ENCODE results near the gene KIF6.
"Not testable (repeated sequence)": the region's sequence is repeated elsewhere in the genome, so short reads cannot be mapped to it uniquely, and the experiment has no call there.

KIF6 gene

GRCh38 chr6:39296745-39297640, 428.2 kb downstream of the KIF6 start:
- DNase-seq, result no peak
- H3K9me3 ChIP-seq (ENCODE audit: control insufficient read depth, low read length), result no peaks in the 10 kb centered on the region

GRCh38 chr6:39295611-39296011, 429.6 kb downstream of the KIF6 start:
- Histone ChIP-seq H3K36me3 (ENCODE audit: control insufficient read depth, insufficient read depth, low read length) (no peaks in the 10 kb centered on the region), H3K9me3 (ENCODE audit: control insufficient read depth, low read length) (no peaks in the 10 kb centered on the region), H3K4me1 (ENCODE audit: control insufficient read depth, insufficient read depth, low read length, poor library complexity, severe bottlenecking) (no peaks in the 10 kb centered on the region), H3K4me3 (ENCODE audit: insufficient read depth, low read depth, low read length, poor library complexity, severe bottlenecking) (no peak overlapping the region), H3K27me3 (replicated peaks; ENCODE audit: control insufficient read depth, insufficient read depth, low read length, poor library complexity, severe bottlenecking) (no peaks in the 10 kb centered on the region), H3K27ac (ENCODE audit: insufficient read depth, low read length, poor library complexity, severe bottlenecking) (no peak overlapping the region)
- DNase-seq, result no peak

More at GRCh38 chr6:39296745-39297640, 428.2 kb downstream of the KIF6 start:
- Histone ChIP-seq H3K27ac (ENCODE audit: insufficient read depth, low read length, poor library complexity, severe bottlenecking) (no peak overlapping the region), H3K27me3 (replicated peaks; ENCODE audit: control insufficient read depth, insufficient read depth, low read length, poor library complexity, severe bottlenecking) (no peaks in the 10 kb centered on the region), H3K4me1 (ENCODE audit: control insufficient read depth, insufficient read depth, low read length, poor library complexity, severe bottlenecking) (no peaks in the 10 kb centered on the region), H3K36me3 (ENCODE audit: control insufficient read depth, insufficient read depth, low read length) (no peaks in the 10 kb centered on the region), H3K4me3 (ENCODE audit: insufficient read depth, low read depth, low read length, poor library complexity, severe bottlenecking) (no peak overlapping the region)

- Histone ChIP-seq H3K36me3 (ENCODE audit: control insufficient read depth, insufficient read depth, low read length) (no peaks in the 10 kb centered on the region), H3K9me3 (ENCODE audit: control insufficient read depth, low read length) (no peaks in the 10 kb centered on the region), H3K4me1 (ENCODE audit: control insufficient read depth, insufficient read depth, low read length, poor library complexity, severe bottlenecking) (no peaks in the 10 kb centered on the region), H3K4me3 (ENCODE audit: insufficient read depth, low read depth, low read length, poor library complexity, severe bottlenecking) (no peak overlapping the region), H3K27ac (ENCODE audit: insufficient read depth, low read length, poor library complexity, severe bottlenecking) (no peak overlapping the region), H3K27me3 (replicated peaks; ENCODE audit: control insufficient read depth, insufficient read depth, low read length, poor library complexity, severe bottlenecking) (no peaks in the 10 kb centered on the region)
- no peak for DNase-seq
Measured at GRCh38 chr6:39294899-39295298, 430.3 kb downstream of the KIF6 start.

GRCh38 chr6:39294133-39294532, 431.1 kb downstream of the KIF6 start:
- Histone ChIP-seq H3K4me1 (ENCODE audit: control insufficient read depth, insufficient read depth, low read length, poor library complexity, severe bottlenecking) (no peaks in the 10 kb centered on the region), H3K36me3 (ENCODE audit: control insufficient read depth, insufficient read depth, low read length) (no peaks in the 10 kb centered on the region), H3K4me3 (ENCODE audit: insufficient read depth, low read depth, low read length, poor library complexity, severe bottlenecking) (no peak overlapping the region), H3K27me3 (replicated peaks; ENCODE audit: control insufficient read depth, insufficient read depth, low read length, poor library complexity, severe bottlenecking) (no peaks in the 10 kb centered on the region), H3K27ac (ENCODE audit: insufficient read depth, low read length, poor library complexity, severe bottlenecking) (no peak overlapping the region), H3K9me3 (ENCODE audit: control insufficient read depth, low read length) (no peaks in the 10 kb centered on the region)
- no peak for DNase-seq

GRCh38 chr6:39292637-39293036, 432.6 kb downstream of the KIF6 start:
- Histone ChIP-seq H3K4me1 (ENCODE audit: control insufficient read depth, insufficient read depth, low read length, poor library complexity, severe bottlenecking) (no peaks in the 10 kb centered on the region), H3K9me3 (ENCODE audit: control insufficient read depth, low read length) (no peaks in the 10 kb centered on the region), H3K4me3 (ENCODE audit: insufficient read depth, low read depth, low read length, poor library complexity, severe bottlenecking) (no peak overlapping the region), H3K27me3 (replicated peaks; ENCODE audit: control insufficient read depth, insufficient read depth, low read length, poor library complexity, severe bottlenecking) (no peaks in the 10 kb centered on the region), H3K36me3 (ENCODE audit: control insufficient read depth, insufficient read depth, low read length) (no peaks in the 10 kb centered on the region), H3K27ac (ENCODE audit: insufficient read depth, low read length, poor library complexity, severe bottlenecking) (no peak overlapping the region)
- no peak for DNase-seq

- no peaks in the 10 kb centered on the region for H3K36me3 ChIP-seq (ENCODE audit: control insufficient read depth, insufficient read depth, low read length)
- no peaks in the 10 kb centered on the region for H3K27me3 ChIP-seq (replicated peaks; ENCODE audit: control insufficient read depth, insufficient read depth, low read length, poor library complexity, severe bottlenecking)
- H3K9me3 ChIP-seq (ENCODE audit: control insufficient read depth, low read length), result no peaks in the 10 kb centered on the region
- no peak overlapping the region for H3K27ac ChIP-seq (ENCODE audit: insufficient read depth, low read length, poor library complexity, severe bottlenecking)
- no peak for DNase-seq
- no peaks in the 10 kb centered on the region for H3K4me1 ChIP-seq (ENCODE audit: control insufficient read depth, insufficient read depth, low read length, poor library complexity, severe bottlenecking)
- H3K4me3 ChIP-seq (ENCODE audit: insufficient read depth, low read depth, low read length, poor library complexity, severe bottlenecking), result no peak overlapping the region
Measured at GRCh38 chr6:39289490-39289889, 435.7 kb downstream of the KIF6 start.

- H3K36me3 ChIP-seq (ENCODE audit: control insufficient read depth, insufficient read depth, low read length), result no peaks in the 10 kb centered on the region
- DNase-seq, result no peak
- H3K27ac ChIP-seq (ENCODE audit: insufficient read depth, low read length, poor library complexity, severe bottlenecking), result no peak overlapping the region
- H3K9me3 ChIP-seq (ENCODE audit: control insufficient read depth, low read length), result no peaks in the 10 kb centered on the region
- no peaks in the 10 kb centered on the region for H3K27me3 ChIP-seq (replicated peaks; ENCODE audit: control insufficient read depth, insufficient read depth, low read length, poor library complexity, severe bottlenecking)
- no peaks in the 10 kb centered on the region for H3K4me1 ChIP-seq (ENCODE audit: control insufficient read depth, insufficient read depth, low read length, poor library complexity, severe bottlenecking)
- H3K4me3 ChIP-seq (ENCODE audit: insufficient read depth, low read depth, low read length, poor library complexity, severe bottlenecking), result no peak overlapping the region
Measured at GRCh38 chr6:39287601-39288000, 437.6 kb downstream of the KIF6 start.

GRCh38 chr6:39286596-39286995, 438.6 kb downstream of the KIF6 start:
- H3K36me3 ChIP-seq (ENCODE audit: control insufficient read depth, insufficient read depth, low read length); DNase-seq; H3K4me3 ChIP-seq (ENCODE audit: insufficient read depth, low read depth, low read length, poor library complexity, severe bottlenecking); H3K9me3 ChIP-seq (ENCODE audit: control insufficient read depth, low read length); H3K4me1 ChIP-seq (ENCODE audit: control insufficient read depth, insufficient read depth, low read length, poor library complexity, severe bottlenecking); H3K27me3 ChIP-seq (replicated peaks; ENCODE audit: control insufficient read depth, insufficient read depth, low read length, poor library complexity, severe bottlenecking); H3K27ac ChIP-seq (ENCODE audit: insufficient read depth, low read length, poor library complexity, severe bottlenecking): not testable (repeated sequence)

- Histone ChIP-seq H3K27me3 (replicated peaks; ENCODE audit: control insufficient read depth, insufficient read depth, low read length, poor library complexity, severe bottlenecking) (no peaks in the 10 kb centered on the region), H3K27ac (ENCODE audit: insufficient read depth, low read length, poor library complexity, severe bottlenecking) (no peak overlapping the region)
Measured at GRCh38 chr6:39282774-39283173, 442.4 kb downstream of the KIF6 start.

GRCh38 chr6:39281312-39281980, 443.8 kb downstream of the KIF6 start:
- DNase-seq, result no peak
- no peak overlapping the region for H3K27ac ChIP-seq (ENCODE audit: insufficient read depth, low read length, poor library complexity, severe bottlenecking)
- no peaks in the 10 kb centered on the region for H3K27me3 ChIP-seq (replicated peaks; ENCODE audit: control insufficient read depth, insufficient read depth, low read length, poor library complexity, severe bottlenecking)
- no peaks in the 10 kb centered on the region for H3K36me3 ChIP-seq (ENCODE audit: control insufficient read depth, insufficient read depth, low read length)
- H3K9me3 ChIP-seq (ENCODE audit: control insufficient read depth, low read length), result no peaks in the 10 kb centered on the region
- no peak overlapping the region for H3K4me3 ChIP-seq (ENCODE audit: insufficient read depth, low read depth, low read length, poor library complexity, severe bottlenecking)
- H3K4me1 ChIP-seq (ENCODE audit: control insufficient read depth, insufficient read depth, low read length, poor library complexity, severe bottlenecking), result no peaks in the 10 kb centered on the region

More at GRCh38 chr6:39282774-39283173, 442.4 kb downstream of the KIF6 start:
- no peak for DNase-seq
- no peaks in the 10 kb centered on the region for H3K36me3 ChIP-seq (ENCODE audit: control insufficient read depth, insufficient read depth, low read length)
- H3K9me3 ChIP-seq (ENCODE audit: control insufficient read depth, low read length), result no peaks in the 10 kb centered on the region
- no peaks in the 10 kb centered on the region for H3K4me1 ChIP-seq (ENCODE audit: control insufficient read depth, insufficient read depth, low read length, poor library complexity, severe bottlenecking)
- no peak overlapping the region for H3K4me3 ChIP-seq (ENCODE audit: insufficient read depth, low read depth, low read length, poor library complexity, severe bottlenecking)

Measured in effector memory CD4-positive, alpha-beta T cell (primary cell).